GM18517 (cell line): ENCODE results near the gene RBM41.
"Not testable (repeated sequence)": the region's sequence is repeated elsewhere in the genome, so short reads cannot be mapped to it uniquely, and the experiment has no call there.

ENCODE experiments used
- ATAC-seq: cut with Tn5 transposase; IDR thresholded peaks from one replicate; pipeline ENCODE4 v1.9.1; 2021; ENCODE audit warnings: mild to moderate bottlenecking, moderate library complexity; ENCODE audit not compliant: unreplicated experiment

RBM41 gene

GRCh38 chrX:107118322-107119147 lies at the start of gene RBM41:
Gene RBM41, minus strand, starts transcription at chrX:107118822. Its CDS starts 49 bp downstream, at chrX:107118773.
- peak; percentile 99 for ATAC-seq

GRCh38 chrX:107168257-107168656 lies 49.6 kb upstream of the RBM41 start:
- no peak for ATAC-seq

DNA sequence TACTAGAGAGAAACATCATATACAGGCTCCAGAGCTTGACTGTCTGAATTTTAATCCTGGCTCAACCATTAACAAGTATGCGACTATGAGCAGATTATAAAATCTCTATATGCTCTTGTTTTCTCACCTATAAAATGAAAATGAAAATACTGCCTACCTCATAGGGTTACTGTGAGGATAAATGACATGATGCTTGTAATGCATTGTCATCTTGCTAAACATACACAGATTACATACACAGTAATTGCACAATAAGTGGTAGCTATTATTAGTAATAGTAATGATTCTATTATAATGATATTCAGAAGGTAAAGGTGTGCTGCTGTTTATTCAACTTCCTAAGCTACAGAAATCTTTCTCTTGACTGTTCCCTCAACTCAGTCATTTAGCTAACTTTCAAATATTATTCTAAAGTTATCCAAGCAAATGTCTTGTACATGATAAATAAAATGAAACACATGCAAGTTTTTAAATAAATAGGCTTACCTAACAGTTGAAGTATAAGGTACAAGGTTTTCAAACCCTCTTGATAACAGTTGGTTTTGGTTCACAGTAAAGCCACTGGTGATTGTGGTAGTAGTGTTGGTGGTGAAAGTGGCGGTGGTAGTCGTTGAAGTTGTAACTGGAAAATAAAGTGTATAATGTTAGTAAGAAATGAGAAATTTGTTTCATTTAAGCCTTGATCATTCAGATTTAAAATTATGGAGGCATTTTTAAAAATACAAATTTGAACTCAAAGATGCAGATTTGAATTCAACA lies 48.7 kb upstream of the RBM41 start:
- no peak for ATAC-seq

DNA sequence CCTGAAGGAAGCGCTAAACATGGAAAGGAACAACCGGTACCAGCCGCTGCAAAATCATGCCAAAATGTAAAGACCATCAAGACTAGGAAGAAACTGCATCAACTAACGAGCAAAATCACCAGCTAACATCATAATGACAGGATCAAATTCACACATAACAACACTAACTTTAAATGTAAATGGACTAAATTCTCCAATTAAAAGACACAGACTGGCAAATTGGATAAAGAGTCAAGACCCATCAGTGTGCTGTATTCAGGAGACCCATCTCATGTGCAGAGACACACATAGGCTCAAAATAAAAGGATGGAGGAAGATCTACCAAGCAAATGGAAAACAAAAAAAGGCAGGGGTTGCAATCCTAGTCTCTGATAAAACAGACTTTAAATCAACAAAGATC lies 39.0 kb upstream of the RBM41 start:
- ATAC-seq = not testable (repeated sequence)

GRCh38 chrX:107155621-107156430 lies 37.2 kb upstream of the RBM41 start:
- ATAC-seq = not testable (repeated sequence)

DNA sequence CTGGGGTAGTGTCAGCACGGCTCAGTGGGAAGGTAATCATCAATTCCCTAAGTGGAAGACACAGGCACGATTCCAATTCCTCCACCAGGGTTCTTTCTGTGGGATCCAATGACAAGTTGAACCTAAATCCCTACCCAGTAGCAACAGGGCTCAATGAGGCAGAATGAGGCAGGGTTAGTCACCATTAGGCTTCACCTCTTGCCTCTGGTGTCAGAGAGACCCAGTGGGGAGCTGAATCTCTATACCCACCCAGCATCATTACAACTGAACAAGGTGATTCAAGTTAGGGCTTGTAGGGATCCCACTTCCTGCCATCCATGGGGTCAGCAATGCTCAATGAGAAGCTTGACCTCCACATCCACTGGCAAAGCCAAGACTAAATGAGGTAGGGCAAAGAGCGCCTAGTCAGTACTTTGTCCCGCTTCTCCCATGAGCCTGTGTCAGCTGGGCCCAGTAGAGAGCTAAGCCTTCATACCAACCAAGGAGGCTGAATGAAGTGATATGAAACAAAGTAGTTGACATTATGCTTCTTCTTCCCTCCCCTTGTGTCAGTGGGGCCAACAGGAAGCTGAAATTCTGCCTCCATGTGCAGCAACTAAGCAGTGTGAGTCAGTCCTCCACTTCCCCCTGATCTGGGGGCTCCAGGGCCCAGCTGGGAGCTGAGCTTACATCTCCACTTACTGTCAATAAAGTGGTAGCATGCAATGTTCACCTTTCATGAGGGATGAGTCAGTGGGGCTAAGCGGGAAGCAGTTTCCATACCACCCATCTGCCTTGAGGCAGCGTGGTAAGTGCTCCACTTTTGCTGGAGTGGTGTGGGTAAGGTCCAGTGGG lies 36.4 kb upstream of the RBM41 start:
- ATAC-seq = no peak

GRCh38 chrX:107153005-107153404 lies 34.4 kb upstream of the RBM41 start:
- ATAC-seq = no peak

DNA sequence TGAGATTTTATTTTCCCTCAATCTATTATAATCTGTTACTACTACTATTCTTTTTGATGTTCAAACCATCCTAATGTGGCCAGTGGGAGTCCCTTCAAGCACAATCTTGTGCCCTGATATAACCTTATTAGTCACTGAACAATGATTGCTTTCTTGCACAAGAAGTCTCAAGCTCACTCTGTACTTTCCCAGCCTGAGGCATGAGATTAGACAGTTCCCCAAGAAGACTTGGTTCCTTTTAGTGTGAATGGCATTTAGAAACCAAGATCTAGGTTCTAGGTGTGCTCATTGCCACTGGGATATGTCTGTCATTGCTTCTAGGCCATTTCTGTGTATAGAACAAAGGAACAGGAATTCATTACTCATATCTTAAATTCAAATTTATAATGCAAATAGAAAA lies 28.0 kb upstream of the RBM41 start:
- no peak for ATAC-seq

DNA sequence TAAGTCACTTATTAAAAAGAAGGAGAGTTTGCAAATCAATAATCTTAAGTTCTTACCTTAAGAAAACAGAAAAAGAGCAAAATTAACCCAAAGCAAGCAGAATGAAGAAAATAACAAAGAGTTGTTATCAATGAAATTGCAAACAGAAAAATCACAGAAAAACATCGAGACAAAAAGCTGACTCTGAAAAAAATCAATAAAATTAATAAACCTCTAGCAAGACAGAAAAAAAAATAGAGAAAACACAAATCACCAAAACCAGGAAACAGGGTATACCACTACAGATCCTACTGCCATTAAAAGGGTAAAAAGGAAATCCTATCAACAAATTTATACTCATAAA lies 17.3 kb upstream of the RBM41 start:
- ATAC-seq = no peak

DNA sequence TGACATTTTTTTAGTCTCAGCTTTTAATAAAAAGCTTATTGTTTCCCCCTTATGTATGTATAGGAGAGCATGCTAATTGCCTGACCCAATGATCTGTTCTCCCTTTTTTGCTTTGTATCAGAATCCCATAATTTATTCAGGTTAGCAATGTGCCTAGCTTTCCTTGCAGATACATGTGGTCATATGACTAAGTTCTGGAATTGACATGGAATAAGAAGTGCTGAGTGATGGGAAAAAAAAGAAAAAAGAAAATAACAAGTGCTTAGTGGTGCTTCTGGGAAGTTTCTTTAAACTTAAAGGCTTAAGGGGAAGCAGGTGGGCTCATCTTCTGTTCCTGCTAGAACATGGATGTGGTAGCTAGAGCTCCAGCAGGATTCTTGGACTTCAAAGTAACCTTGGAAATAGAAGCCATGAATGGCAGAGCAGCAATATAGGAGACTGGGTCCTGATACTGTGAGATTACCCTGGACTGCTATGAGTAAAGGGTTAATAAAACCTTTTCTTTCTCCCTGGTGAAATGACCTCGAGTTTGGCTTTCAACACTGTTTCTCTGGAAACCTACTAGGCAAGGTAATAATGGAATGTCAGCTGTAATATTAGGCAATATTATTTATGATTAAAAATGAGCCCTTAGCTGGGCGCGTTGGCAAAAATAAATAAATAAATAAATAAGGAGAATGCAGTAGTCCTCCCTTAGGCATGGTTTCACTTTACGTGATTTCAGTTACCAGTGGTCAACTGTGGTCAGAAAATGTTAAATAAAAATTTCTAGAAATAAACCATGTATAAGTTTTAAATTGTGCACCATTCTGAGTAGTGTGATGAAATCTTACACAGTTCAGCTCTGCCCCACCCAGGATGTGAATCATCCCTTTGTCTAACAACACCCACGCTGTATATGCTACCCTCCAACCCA lies 16.7 kb upstream of the RBM41 start:
- peak; percentile 71 for ATAC-seq

DNA sequence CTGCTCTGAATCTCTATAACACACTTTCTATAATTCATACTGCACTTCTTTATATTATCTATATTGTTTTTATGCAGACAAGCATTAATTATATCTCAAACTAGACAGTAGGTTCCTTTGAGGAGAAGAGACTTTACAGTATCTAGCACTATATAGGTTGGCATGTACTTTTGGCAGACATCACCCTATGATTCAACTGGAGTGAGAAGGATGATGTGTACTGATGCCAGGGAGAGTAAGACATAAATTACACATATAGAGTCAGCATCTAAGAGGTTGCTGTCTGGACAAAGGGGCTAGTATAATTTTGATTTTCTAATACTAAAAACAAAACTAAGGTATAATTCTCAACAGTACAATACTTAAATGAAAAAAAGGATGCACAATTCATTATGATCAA lies 5.1 kb upstream of the RBM41 start:
- no peak for ATAC-seq

GRCh38 chrX:107119283-107119682 lies 661 bp upstream of the RBM41 start:
- no peak for ATAC-seq

DNA sequence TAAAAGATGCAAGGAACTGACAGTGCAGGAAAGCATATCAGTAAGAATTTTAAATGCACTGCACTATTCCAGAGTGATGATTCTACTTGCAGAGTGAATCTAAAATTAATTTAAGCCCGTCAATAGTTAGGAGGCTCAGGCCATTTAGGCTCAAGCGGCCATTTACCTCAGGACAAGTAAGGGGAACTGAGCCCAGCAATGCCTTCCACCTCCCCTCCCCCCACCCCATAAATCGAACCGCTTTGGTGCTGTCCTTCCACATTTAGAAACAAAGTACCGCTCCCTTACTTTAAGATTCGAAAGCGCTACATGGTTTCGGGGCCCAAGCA lies 665 bp downstream of the RBM41 start:
- no peak for ATAC-seq

DNA sequence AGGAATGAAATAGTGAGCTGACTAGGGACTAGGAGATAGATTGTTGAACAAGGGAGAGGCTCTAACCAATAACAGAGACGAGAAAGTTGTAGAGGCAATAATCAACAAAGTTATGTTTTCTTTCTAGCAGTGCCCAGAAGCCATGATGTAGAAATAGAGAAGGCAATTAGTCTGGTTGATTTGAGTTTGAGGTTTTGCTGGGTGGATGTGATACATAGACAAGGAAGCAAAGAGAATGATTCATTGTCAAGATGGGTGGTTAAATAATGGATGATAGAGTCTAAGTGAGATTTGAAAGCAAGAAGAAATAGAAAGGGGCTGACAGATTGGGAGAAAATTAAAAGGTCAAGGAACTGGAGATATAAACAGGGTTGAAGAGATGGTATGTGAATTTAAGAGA lies 11.2 kb downstream of the RBM41 start:
- ATAC-seq = no peak

DNA sequence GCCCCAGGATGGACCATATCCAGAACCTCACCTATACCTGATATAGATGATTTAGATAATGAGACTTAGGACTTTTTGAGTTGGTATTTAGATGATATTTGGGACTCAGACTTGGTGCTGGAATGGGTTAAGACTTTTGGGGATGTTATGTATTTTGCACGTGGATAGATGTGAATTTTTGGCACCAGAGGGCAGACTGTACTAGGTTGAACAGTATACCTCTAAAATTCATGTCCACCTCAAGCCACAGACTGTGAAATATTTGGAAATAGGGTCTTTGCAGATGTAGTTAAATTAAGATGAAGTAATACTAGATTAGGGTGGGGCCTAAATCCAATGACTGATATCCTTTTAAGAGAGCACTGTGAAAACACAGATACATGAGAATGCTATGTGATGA lies 15.6 kb downstream of the RBM41 start:
- ATAC-seq = no peak

DNA sequence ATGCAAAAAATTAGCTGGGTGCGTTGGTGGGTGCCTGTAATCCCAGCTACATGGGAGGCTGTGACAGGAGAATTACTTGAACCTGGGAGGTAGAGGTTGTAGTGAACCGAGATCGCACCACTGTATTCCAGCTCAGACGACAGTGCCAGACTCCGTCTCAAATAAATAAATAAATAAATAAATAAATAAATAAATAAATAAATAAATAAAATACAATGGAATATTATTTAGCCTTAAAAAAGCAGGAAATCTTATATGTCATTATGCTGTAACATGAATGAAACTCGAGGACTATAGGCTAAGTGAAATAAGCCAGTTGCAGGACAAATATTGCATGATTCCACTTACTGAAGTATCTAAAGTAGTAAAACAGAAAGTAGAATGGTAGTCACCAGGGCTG lies 42.5 kb downstream of the RBM41 start:
- no peak for ATAC-seq

- ATAC-seq = not testable (repeated sequence)
Observed at GRCh38 chrX:107057731-107058130, 60.9 kb downstream of the RBM41 start.

GRCh38 chrX:107054978-107055377 lies 63.6 kb downstream of the RBM41 start:
- no peak for ATAC-seq

GRCh38 chrX:107050195-107050709 lies 68.4 kb downstream of the RBM41 start:
- no peak for ATAC-seq
